OCI-M2 (cell line): ENCODE data around the gene SLIT3.

ENCODE experiments used
- DNase-seq: peaks from one replicate; lab custom pipeline; 2025; ENCODE audit not compliant: unreplicated experiment; lab: John Stamatoyannopoulos, UW

SLIT3 gene

GRCh38 chr5:169178754-169179153, 122.2 kb downstream of the SLIT3 start:
- DNase-seq, result no peak

GRCh38 chr5:169178274-169178673, 122.7 kb downstream of the SLIT3 start:
- DNase-seq, result no peak

GRCh38 chr5:169176709-169177694, 123.9 kb downstream of the SLIT3 start:
- DNase-seq, result no peak

- no peak for DNase-seq
Observed at GRCh38 chr5:169175733-169176132, 125.2 kb downstream of the SLIT3 start.

DNA sequence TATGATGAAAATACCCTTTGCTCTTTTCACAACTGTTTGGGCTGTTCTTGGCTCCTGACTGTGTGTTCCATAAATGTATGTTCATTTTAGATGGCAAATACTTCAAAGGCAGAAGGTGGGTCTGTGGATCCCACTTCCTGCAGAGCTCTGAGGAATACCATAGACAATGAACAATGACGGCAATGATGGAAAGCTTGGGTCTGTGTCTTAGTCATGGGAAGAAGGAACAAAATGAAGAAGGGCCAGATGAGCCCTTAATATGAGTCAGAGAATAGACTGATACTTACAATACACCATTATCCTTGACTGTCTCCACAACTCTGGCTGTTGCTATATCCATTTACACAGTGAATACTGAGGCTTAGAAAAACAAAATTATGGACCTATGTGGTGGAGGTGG, 126.0 kb downstream of the SLIT3 start:
- no peak for DNase-seq

GRCh38 chr5:169173372-169173771, 127.6 kb downstream of the SLIT3 start:
- no peak for DNase-seq

GRCh38 chr5:169171515-169171914, 129.4 kb downstream of the SLIT3 start:
- no peak for DNase-seq

DNA sequence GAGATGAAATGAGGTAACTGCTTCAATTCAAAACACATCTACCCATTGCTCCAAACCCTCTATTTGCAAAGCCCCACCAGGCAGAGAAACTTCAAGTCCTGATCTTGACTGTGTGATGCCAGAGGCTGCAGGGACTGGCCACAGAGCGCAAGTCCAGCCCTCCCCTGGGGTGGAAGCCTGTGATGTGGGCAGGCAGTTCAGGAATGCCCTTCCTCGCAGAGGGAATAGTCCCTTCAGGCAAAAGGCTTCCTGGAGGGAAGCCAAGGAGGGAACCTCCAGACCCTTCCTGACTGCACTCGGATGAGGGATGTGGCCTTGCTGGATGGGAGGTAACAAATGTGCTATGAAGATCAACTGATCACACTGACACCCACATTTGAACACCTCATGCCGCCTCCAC, 131.2 kb downstream of the SLIT3 start:
- DNase-seq, result no peak

DNA sequence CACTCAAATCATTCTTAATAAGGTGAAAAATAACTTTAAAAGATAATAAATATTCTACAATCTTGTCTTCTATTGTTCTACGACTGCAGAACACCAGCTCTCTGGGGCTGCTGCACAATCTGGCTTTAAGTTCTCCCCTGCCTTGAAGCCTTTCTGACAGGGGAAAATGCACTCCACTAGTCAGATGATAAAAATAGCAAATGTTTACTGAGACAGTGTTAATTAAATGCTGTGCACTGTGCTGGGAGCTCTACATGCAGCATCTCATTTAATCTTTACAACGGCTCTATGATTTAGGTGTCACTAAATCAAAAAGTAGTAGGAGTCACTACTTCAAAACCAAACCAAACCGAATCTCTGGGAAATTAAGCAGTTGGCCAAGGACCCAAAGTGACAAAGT, 132.7 kb downstream of the SLIT3 start:
- DNase-seq, result no peak

DNA sequence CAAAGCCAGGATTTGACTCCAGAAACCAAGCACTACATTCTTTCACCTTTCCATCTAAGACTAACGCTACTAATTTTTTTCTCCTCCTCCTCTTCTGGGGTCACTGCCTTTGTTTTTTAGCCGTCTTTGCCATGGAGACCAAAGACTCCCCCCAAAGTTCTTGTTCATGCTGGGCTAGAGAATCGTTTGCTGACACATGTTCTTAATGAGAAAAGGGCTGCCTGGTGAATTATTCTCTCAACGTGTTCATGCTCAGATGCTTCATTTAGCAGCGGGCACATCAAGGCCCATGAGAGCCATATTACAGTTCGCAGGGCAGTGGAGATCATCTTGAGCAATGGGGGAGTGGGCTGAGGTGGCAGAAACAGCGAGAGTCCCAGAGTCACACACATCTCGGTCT, 134.9 kb downstream of the SLIT3 start:
- no peak for DNase-seq

GRCh38 chr5:169165052-169165451, 135.9 kb downstream of the SLIT3 start:
- no peak for DNase-seq

DNA sequence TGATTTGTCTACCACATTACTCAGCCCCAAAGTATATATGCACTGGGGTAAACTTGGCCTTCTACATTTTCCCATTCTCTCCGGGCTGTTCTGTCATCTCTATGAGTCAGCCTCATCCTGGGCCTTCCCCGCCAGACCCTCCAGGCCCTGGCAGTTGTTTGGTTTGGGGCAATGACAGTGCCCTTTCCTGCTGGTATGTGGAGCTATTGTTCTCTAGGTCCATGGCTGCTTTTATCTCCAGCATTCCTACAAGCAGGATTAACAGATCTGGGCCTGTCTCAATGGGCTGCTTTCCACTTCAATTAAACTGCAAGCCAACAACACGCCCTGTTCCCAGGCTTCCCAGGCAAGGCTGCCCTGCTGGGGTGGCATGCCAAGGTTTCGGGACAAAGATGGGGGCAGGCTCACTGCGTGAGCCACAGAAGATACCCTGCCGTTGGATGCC, 136.4 kb downstream of the SLIT3 start:
- DNase-seq, result no peak

GRCh38 chr5:169162407-169162806, 138.5 kb downstream of the SLIT3 start:
- no peak for DNase-seq

- DNase-seq, result no peak
Observed at GRCh38 chr5:169161022-169161680, 139.8 kb downstream of the SLIT3 start.

- DNase-seq, result no peak
Observed at GRCh38 chr5:169160405-169160901, 140.5 kb downstream of the SLIT3 start.

GRCh38 chr5:169158764-169159163, 142.2 kb downstream of the SLIT3 start:
- no peak for DNase-seq

DNA sequence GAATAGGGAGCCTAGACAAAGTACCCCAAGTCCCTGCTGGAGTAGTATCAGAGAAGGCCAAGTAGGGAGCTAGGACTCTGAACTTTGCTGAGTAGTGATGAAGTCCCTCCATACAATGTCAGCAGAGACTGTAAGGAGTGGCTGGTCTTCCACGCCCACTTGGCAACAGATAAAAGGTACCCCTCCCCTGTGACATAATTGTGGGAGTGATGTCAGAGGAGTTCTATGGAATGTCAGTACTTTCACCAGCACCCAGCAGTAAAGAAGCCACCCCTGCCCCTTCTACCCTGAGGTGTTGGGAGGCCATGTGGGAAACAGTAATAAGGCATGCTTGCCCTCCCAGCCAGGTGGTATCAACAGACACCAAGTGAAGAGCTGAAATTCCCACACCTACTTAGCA, 143.9 kb downstream of the SLIT3 start:
- no peak for DNase-seq

GRCh38 chr5:169154679-169155078, 146.3 kb downstream of the SLIT3 start:
- DNase-seq, result no peak

GRCh38 chr5:169153405-169153804, 147.5 kb downstream of the SLIT3 start:
- DNase-seq, result no peak

DNA sequence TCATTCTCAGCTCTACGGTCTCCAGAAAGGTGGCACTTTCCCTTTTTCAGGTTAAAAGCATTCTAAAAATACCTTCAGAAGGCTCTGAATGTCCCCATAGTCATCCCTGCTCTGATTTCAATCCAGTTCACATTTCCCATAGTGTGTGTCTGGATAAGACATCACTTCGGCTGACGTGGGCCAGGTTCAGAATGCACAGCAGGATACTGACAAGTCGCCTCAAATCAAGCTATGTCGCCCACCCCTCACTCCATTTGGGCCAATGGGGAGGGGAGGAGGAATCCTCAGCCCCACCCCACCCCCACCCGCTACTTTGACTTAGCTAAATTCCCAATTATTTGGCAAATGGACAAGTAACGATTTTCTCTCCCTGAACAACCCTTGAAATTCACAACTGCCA, 148.0 kb downstream of the SLIT3 start:
- no peak for DNase-seq

DNA sequence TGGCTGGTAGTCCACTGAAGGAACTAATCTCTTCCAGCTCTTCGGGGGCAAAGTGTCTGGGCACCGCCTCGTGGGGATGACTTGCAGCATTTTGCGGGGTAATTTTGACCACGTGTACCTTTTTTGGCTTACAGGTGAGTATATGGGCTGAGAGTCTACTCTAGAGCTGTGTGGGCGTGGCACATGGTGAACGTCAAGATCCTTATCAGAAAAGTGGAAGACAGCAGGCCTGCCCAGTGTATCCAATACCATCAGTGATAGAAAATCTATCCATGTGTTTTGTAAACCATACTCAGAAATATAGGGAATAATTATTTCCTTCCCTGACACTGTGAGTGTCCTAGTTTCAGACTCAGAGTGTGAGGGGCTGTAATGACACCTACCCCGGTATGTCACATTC, 148.5 kb downstream of the SLIT3 start:
- DNase-seq, result no peak
